A549 (cell line): ENCODE data around the gene TUBB6.

Source experiments
- CEBPB ChIP-seq, 2 experiments: fragments of >200 bp in 1 of 2; sonication (Bioruptor Twin) in 1 of 2; formaldehyde crosslinking in 1 of 2; IDR thresholded peaks; 2 replicates each; pipeline ENCODE4 v1.6.1; 2012 to 2016
- FOSL2 ChIP-seq, 2 experiments: fragments of 450-650 bp in 1 of 2; fragments of >200 bp in 1 of 2; sonication (Bioruptor Twin) in 1 of 2; formaldehyde crosslinking; IDR thresholded peaks; 2 replicates each; pipeline versions ENCODE4 v1.5.0 to v1.6.1; 2016 to 2020; ENCODE audit warnings: mild to moderate bottlenecking in 1 of 2, moderate library complexity in 1 of 2
- JUN ChIP-seq, 2 experiments: fragments of >200 bp; sonication (Bioruptor Twin); formaldehyde crosslinking; IDR thresholded peaks; 2 replicates in 1 of 2; 3 replicates in 1 of 2; pipeline ENCODE4 v1.6.1; 2016 to 2017
- JUNB ChIP-seq: fragments of >200 bp; sonication (Bioruptor Twin); formaldehyde crosslinking; IDR thresholded peaks from 2 replicates; pipeline ENCODE4 v1.6.1; 2016

GRCh38 chr18:12338382-12338781 lies 30.3 kb downstream of the TUBB6 start:
- TF ChIP-seq JUNB: no peak
- TF ChIP-seq CEBPB (IDR thresholded peaks at IDR 0.05): no peak
- no peak for TF ChIP-seq FOSL2 (IDR thresholded peaks at IDR 0.05)
- no peak for TF ChIP-seq FOSL2 (CRISPR knock-in tag; IDR thresholded peaks at IDR 0.05)
- TF ChIP-seq JUN (IDR thresholded peaks at IDR 0.05): no peak
